HUDEP-2 (cell line): ENCODE data around the gene ARHGEF11.
A peak's percentile ranks its signal among the peaks of the same experiment; 100 is the strongest.
"Not testable (repeated sequence)": the region's sequence is repeated elsewhere in the genome, so short reads cannot be mapped to it uniquely, and the experiment has no call there.

Experiments used
- DNase-seq, 76 experiments: peaks; one replicate each; lab custom pipeline; 2025; ENCODE audit not compliant: unreplicated experiment in 76 of 76; lab: John Stamatoyannopoulos, UW

Gene ARHGEF11

GRCh38 chr1:156931974-156932710 lies 113.4 kb downstream of the ARHGEF11 start:
- DNase-seq: no peak

- DNase-seq: no peak
These were observed 114.2 kb downstream of the ARHGEF11 start for GRCh38 chr1:156931211-156931952.

GRCh38 chr1:156930483-156930882 lies 115.1 kb downstream of the ARHGEF11 start:
- no peak for DNase-seq

GRCh38 chr1:156929596-156930238 lies 115.8 kb downstream of the ARHGEF11 start:
- no peak for DNase-seq

- no peak for DNase-seq
These were observed 117.4 kb downstream of the ARHGEF11 start for GRCh38 chr1:156928043-156928602.

GRCh38 chr1:156927215-156928042 lies 118.1 kb downstream of the ARHGEF11 start:
- peak in 65 of 76 experiments; percentile 13 to 81 (median 61) for DNase-seq

- not testable (repeated sequence) for DNase-seq
These were observed 118.8 kb downstream of the ARHGEF11 start for GRCh38 chr1:156926695-156927094.

GRCh38 chr1:156926175-156926574 lies 119.4 kb downstream of the ARHGEF11 start:
- DNase-seq: peak in 74 of 76 experiments; percentile 46 to 95 (median 87)

- DNase-seq: no peak
These were observed 120.2 kb downstream of the ARHGEF11 start for GRCh38 chr1:156925154-156926010.

GRCh38 chr1:156924478-156925153 lies 120.9 kb downstream of the ARHGEF11 start:
- DNase-seq: no peak

GRCh38 chr1:156923670-156924477 lies 121.7 kb downstream of the ARHGEF11 start:
- no peak for DNase-seq

GRCh38 chr1:156922986-156923669 lies 122.4 kb downstream of the ARHGEF11 start:
- DNase-seq: no peak

GRCh38 chr1:156921053-156921529 lies 124.5 kb downstream of the ARHGEF11 start:
- DNase-seq: no peak

- DNase-seq: peak in 74 of 76 experiments; percentile 10 to 91 (median 77)
These were observed 125.1 kb downstream of the ARHGEF11 start, which contains the start of gene LRRC71 for GRCh38 chr1:156920233-156921052. Gene LRRC71 (plus strand): TSS chr1:156920632. CDS start chr1:156920804, 172 bp downstream.

GRCh38 chr1:156914440-156914856 lies 131.1 kb downstream of the ARHGEF11 start:
- peak in 58 of 76 experiments; percentile 17 to 84 (median 60) for DNase-seq

GRCh38 chr1:156913809-156914387 lies 131.6 kb downstream of the ARHGEF11 start:
- no peak for DNase-seq
